NCI-H2196 (cell line): Measurements from ENCODE around the gene COX5A.

Experiments
- DNase-seq: peaks from one replicate; lab custom pipeline; 2025; ENCODE audit not compliant: unreplicated experiment; lab: John Stamatoyannopoulos, UW

Gene COX5A

GRCh38 chr15:74937590-74938371, at the start of gene COX5A:
COX5A (minus strand) TSS chr15:74938073; CDS start chr15:74938014, 59 bp downstream.
- peak; percentile 83 for DNase-seq

- DNase-seq: no peak
These were observed 45.9 kb upstream of the COX5A start for GRCh38 chr15:74983725-74984231.

GRCh38 chr15:74982183-74982582, 44.3 kb upstream of the COX5A start:
- DNase-seq: no peak

GRCh38 chr15:74978503-74978902, 40.6 kb upstream of the COX5A start:
- no peak for DNase-seq

GRCh38 chr15:74978077-74978476, 40.2 kb upstream of the COX5A start:
- DNase-seq: no peak

- DNase-seq: no peak
These were observed 39.7 kb upstream of the COX5A start for GRCh38 chr15:74977599-74977998.

- no peak for DNase-seq
These were observed 38.3 kb upstream of the COX5A start for GRCh38 chr15:74976159-74976558.

- DNase-seq: no peak
These were observed 29.8 kb upstream of the COX5A start for GRCh38 chr15:74967670-74968069.

- no peak for DNase-seq
These were observed 26.9 kb upstream of the COX5A start for GRCh38 chr15:74964794-74965193.

GRCh38 chr15:74963213-74963612, 25.3 kb upstream of the COX5A start:
- no peak for DNase-seq

- DNase-seq: no peak
These were observed 24.8 kb upstream of the COX5A start for GRCh38 chr15:74962671-74963070.

- no peak for DNase-seq
These were observed 24.3 kb upstream of the COX5A start for GRCh38 chr15:74962219-74962618.

GRCh38 chr15:74961616-74962015, 23.7 kb upstream of the COX5A start:
- DNase-seq: peak; percentile 24

GRCh38 chr15:74960995-74961588, 23.2 kb upstream of the COX5A start:
- no peak for DNase-seq

- DNase-seq: no peak
These were observed 22.4 kb upstream of the COX5A start for GRCh38 chr15:74960286-74960685.

GRCh38 chr15:74959586-74959939, 21.7 kb upstream of the COX5A start:
- DNase-seq: no peak

- DNase-seq: no peak
These were observed 21.2 kb upstream of the COX5A start for GRCh38 chr15:74958908-74959585.

GRCh38 chr15:74958320-74958907, 20.5 kb upstream of the COX5A start:
- no peak for DNase-seq

GRCh38 chr15:74957476-74958035, 19.7 kb upstream of the COX5A start:
- DNase-seq: no peak

GRCh38 chr15:74956648-74957475, 19.0 kb upstream of the COX5A start, which contains the start of gene RPP25:
RPP25 (minus strand) TSS chr15:74956772; CDS start chr15:74956583, 189 bp downstream.
- peak; percentile 75 for DNase-seq
